Stimulated activated CD8-positive, alpha-beta memory T cell treated with anti-CD3 and anti-CD28 coated beads, Interleukin-15, amount 100 ng/mL, for 4 hours (primary cell): ENCODE data around the gene PRDM2.

Source experiments
- DNase-seq, 2 donors: peaks; one replicate each; pipeline ENCODE4 v3.0.0-alpha.2; 2020; ENCODE audit warnings: low read depth in 2 of 2

The PRDM2 gene

DNA sequence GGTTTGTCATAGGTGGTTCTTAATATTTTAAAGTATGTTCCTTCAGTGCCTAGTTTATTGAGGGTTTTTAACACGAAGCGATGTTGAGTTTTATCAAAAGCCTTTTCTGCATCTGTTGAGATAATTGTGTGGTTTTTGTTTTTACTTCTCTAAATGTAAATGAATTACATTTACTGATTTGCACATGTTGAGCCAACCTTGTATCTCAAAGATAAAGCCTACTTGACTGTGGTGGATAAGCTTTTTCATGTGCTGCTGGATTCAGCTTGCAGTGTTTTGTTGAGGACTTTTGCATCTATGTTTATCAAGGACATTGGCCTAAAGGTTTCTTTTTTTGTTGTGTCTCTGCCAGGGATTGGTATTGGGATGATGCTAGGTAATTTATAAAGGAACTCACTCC lies 142.5 kb downstream of the PRDM2 start:
- DNase-seq = no peak

DNA sequence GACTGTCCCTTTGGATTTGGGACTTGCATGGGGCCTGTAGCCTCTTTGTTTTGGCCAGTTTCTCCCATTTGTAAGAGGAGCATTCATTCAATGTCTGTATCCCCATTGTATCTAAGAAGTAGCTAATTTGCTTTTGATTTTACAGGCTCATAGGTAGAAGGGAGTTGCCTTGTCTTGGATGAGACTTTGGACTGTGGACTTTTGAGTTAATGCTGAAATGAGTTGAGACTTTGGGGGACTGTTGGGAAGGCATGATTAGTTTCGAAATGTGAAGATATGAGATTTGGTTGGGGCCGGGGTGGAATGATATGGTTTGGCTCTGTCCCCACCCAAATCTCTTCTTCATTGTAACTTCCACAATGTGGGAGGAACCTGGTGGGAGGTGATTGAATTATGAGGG lies 151.7 kb downstream of the PRDM2 start:
- no peak for DNase-seq

DNA sequence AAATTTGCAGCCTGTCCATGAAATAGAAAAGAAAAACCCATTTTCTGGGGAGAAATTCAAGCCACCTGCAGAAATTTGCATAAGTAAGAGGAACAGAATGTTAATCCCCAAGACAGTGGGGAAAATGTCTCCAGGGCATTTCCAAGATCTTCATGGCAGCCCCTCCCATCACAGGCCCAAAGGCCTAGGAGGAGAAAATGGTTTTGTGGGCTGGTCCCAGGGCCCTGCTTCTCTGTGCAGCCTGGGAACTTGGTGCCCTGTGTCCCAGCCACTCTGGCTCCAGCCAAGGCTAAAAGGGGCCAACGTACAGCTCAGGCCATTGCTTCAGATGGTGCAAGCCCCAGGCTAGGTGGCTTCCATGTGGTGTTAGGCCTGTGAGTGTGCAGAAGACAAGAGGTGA lies 155.6 kb downstream of the PRDM2 start:
- no peak for DNase-seq

DNA sequence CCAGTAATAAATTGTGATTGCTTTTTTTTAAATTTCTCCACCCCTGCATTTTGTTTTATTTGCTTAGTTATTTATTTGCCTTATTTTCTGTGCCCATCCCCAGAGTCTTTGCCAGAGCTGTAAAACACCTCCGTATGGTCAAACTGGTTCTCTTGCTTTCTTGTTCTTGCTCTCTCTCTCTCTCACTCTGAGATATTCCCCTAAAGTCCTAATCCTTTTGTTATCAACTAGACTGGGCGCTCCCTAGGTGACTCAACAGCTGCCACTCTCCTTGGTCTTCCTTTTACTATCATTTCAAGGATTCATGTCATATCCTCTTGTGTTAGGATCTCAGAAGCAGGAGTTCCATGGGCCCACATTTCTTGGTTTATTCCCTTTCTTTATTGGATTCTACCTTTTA lies 160.0 kb downstream of the PRDM2 start:
- no peak for DNase-seq

DNA sequence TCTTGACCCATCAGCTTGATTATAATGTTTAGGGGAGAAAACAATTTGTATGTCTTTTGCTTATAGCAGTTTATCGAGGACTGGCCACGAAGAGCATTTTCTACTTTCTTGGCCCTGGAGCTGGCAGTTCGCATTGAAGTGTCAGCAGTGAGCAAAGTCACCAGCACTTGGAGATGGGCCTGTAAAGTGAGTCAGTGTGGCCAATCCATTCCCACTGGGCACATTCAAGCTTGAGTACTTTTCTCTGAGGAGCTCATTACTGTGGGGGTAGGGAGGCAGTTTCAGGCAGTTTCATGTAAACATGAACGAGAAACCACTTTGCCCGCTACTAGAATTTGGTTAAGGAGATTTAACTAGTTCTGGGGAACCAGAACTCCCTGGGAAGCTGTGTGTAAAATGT lies 164.8 kb downstream of the PRDM2 start:
- no peak for DNase-seq

DNA sequence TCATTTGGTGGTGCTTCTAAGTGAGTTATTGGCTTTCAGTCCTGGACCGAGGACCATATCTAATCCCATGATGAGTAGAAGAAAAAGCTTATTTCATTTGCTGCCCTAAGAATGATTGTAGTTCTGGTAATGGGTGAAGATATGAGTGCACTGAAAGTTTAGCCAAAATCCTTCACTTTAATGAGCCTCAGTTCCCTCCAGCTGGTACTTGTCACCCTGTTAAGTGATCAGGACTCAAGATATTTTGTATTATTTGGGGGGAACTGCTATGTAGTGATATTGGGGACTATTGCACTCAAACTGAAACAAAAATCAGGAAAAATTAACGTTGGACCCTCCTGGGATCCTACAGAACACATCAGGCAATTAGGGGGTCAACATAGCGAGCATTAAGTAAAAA lies 165.9 kb downstream of the PRDM2 start:
- no peak for DNase-seq

DNA sequence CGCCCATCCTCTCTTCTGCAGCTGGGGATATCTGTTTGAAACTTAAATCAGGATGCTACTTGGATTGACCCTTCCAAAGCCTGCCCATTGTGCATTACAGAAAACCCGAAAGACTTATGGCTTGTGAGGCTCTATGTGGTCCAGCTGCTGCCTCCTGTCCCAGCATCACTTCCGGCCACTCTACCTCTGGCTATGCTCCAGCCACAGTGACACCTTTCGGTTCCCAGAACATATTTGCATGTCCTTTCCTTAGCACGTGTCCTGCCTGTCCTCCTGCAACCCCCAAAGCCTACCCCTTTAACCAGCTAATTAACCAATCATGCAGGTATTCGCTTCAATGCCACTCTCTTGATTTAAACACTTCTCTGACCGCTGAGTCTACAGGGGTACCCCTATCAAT lies 167.6 kb downstream of the PRDM2 start:
- no peak for DNase-seq

DNA sequence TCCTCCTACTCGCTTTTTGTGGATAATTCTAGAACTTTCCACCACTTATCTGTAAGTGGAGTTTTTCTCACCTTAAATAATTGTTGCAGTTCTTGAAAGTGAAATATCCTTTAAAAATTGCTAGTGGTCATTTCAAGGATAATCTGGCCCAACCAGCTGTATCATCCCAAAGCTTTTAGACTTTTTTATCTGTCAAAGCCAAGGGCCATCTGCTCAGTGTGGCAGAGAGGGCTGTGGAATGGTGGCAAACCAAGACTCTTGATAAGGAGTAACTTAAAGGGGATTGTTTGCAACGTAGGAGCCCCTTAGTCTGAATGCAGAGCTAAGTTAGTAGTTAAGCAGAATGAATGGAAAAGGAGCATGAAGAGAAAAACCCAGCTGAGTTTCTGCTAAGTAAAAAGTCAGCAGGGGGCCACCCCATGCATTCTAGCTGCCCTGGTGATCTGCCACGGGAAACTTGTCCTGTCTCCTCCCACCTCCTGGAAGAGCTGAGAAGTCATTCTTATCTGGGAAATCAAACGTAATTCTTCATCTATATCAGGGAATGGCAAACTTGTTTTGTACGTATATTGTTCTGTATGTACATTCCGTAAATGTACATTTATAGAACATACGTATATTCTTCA lies 169.3 kb downstream of the PRDM2 start:
- DNase-seq = no peak

DNA sequence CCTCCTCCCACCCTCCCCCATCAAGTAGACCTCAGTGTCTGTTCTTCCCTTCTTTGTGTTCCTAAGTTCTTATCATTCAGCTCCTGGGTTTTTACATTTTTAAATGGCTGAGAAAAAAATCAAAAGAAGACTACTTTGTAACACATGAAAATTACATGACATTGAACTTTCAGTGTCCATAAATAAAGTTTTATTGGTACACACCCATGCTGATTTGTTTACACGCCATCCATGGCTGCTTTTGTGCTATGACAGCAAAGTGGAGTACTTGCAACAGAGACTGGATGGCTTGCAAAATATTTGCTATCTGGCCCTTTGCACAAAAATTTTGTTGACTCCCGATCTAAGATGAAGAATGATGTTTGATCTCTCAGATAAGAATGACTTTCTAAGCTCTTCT lies 171.4 kb downstream of the PRDM2 start:
- DNase-seq = no peak

DNA sequence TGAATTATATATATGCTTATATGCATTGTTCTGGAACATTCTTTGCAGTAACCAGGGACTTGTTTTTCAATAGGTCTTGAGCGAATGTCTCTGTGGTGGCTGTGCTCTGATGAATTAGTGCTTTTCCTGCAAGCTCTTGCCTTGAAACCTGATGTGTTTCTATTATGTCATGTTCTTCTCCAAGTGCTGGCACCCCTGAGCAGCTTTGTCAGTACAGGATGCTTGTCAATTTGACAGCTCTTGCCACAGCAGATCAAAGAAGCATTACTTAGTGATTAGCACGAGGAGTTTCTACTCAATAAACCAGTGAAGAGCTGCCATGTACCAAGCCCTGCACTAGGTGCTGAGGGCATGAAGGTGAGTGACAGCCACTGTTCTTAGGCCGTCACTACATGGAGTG lies 171.9 kb downstream of the PRDM2 start:
- no peak for DNase-seq

DNA sequence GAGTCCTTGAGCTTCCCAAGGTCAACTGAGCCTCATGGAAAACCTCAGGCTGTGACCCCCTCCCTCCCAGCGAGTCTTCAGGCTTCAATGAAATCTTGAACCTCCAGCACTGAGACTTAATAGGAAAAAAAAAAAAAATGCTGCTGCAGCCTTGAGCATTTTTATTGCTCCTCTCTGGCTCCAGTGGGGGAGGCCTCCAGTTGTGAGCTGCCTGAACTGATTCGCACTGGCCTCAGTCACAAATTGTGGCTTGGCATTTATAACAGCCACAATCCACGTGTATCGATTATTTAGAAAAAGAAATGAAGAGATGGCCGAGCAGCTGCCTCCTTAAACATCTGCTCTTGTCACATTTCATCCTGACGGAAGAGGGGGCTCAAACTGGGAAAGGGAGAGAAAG lies 173.0 kb downstream of the PRDM2 start:
- DNase-seq = no peak
